ENCODE results near the gene OTOF. TPM values are rescaled to one million over a fixed set of nuclear protein-coding genes. Genes with fewer than 3 reads are reported as not detected.
"Not testable (repeated sequence)": the region's sequence is repeated elsewhere in the genome, so short reads cannot be mapped to it uniquely, and the experiment has no call there.

OTOF gene
- total RNA-seq, 6 experiments from 2014 or later: 0.06 to 0.12 TPM; not detected in 4

DNA sequence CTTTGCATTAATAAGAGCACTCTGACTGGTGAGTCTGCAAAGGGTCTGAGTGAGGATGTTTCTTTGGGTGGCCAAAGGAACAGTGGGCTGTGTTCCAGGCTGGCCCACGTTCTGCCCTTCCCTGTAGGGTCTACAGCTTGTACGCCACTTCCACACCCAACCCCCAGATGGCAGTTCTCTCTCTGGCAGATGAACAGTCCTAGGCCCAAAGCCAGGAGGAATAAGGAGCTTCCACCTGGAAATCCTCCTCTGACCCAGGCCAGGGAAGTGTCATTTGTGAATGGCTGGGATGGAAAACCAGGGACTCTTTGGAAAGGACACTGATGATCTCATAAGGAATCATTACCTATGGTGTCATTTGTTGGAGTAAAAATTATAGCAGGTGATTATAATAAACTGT lies 6.6 kb downstream of the OTOF start:
- no peaks in the 10 kb centered on the region for H3K27me3 ChIP-seq
- ATAC-seq: no peak
- intact Hi-C loops (cut with DNase I): no loop called here
- no peak for TF ChIP-seq POLR2A (IDR thresholded peaks at IDR 0.05)
- TF ChIP-seq, protein P1, sequence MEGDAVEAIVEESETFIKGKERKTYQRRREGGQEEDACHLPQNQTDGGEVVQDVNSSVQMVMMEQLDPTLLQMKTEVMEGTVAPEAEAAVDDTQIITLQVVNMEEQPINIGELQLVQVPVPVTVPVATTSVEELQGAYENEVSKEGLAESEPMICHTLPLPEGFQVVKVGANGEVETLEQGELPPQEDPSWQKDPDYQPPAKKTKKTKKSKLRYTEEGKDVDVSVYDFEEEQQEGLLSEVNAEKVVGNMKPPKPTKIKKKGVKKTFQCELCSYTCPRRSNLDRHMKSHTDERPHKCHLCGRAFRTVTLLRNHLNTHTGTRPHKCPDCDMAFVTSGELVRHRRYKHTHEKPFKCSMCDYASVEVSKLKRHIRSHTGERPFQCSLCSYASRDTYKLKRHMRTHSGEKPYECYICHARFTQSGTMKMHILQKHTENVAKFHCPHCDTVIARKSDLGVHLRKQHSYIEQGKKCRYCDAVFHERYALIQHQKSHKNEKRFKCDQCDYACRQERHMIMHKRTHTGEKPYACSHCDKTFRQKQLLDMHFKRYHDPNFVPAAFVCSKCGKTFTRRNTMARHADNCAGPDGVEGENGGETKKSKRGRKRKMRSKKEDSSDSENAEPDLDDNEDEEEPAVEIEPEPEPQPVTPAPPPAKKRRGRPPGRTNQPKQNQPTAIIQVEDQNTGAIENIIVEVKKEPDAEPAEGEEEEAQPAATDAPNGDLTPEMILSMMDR (IDR thresholded peaks at IDR 0.05): no peak
- no peak overlapping the region for H3K4me3 ChIP-seq
- H3K4me1 ChIP-seq: no peaks in the 10 kb centered on the region
- no peaks in the 10 kb centered on the region for H3K36me3 ChIP-seq
- H3K9me3 ChIP-seq: no peaks in the 10 kb centered on the region
- WGBS (ENCODE audit: insufficient coverage, low coverage, low lambda C conversion rate, missing lambda C conversion rate): no CpG with 5 or more reads among the region's 2 CpGs
- no peak for DNase-seq
- H3K27ac ChIP-seq: no peak overlapping the region

DNA sequence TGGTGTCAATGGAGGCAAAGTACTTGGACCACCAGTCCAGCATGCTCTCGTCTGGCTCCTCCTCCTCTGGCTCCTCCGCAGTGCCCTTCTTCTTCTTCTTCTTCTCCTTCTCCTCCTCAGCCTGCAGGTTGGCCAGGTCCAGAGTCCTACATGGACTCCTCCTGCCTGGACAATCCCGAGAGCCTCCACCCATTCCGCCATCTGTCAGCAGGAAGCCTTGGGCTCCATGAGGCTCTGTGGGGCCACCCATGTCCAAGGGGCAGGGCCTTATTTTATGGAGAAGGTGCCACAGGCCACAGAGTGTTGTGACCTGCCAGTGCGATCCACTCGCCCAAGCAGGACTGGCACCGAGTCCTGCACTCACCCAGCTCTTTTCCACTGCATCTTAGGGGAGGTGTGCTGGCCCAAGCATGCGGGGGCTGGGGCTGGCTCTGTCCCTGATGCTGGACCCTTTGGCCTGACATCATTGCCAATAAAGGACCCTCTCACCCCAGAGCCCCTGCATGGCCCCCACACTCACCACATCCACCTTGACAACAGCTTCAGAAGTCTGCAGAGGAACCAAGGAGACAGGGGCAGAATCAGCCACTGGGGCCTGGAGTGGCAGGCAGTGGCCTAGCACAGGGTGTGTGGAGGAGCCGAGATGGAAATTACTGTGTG lies 7.2 kb downstream of the OTOF start:
- Histone ChIP-seq H3K27ac (no peak overlapping the region), H3K4me3 (no peak overlapping the region), H3K27me3 (no peaks in the 10 kb centered on the region), H3K4me1 (no peaks in the 10 kb centered on the region), H3K36me3 (no peaks in the 10 kb centered on the region), H3K9me3 (no peaks in the 10 kb centered on the region)
- intact Hi-C loops (cut with DNase I): no loop called here
- ATAC-seq (no peak), DNase-seq (peak in 1 of 3 donors; percentile 32)
- no peak for TF ChIP-seq POLR2A (IDR thresholded peaks at IDR 0.05)
- TF ChIP-seq, protein P1 (IDR thresholded peaks at IDR 0.05): no peak
- 100% methylated on average over 5 of the region's 9 CpGs for WGBS (ENCODE audit: insufficient coverage, low coverage, low lambda C conversion rate, missing lambda C conversion rate)

DNA sequence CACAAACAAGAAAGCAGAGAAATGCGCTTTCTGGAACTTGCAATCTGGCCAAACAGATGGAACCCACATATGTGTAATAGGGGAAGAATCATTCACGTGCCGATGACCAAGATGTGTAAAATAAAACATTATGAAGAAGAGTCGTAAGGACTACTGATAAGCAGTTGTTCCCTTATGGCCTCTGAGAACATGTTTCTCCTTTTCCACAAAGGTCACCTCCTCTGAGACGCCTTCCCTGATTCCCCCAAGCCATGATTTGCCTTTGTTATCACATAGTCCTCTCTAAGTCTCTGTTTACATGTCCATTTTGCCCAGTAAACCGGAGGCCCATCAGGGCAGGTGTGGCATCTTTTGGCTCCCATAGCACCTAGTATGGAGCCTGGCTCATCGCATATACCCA lies 8.0 kb downstream of the OTOF start:
- ATAC-seq (no peak), DNase-seq (no peak)
- Histone ChIP-seq H3K36me3 (no peaks in the 10 kb centered on the region), H3K4me3 (no peak overlapping the region), H3K4me1 (no peaks in the 10 kb centered on the region), H3K9me3 (no peaks in the 10 kb centered on the region), H3K27me3 (no peaks in the 10 kb centered on the region), H3K27ac (no peak overlapping the region)
- TF ChIP-seq, protein P1 (IDR thresholded peaks at IDR 0.05): no peak
- no peak for TF ChIP-seq POLR2A (IDR thresholded peaks at IDR 0.05)
- WGBS (ENCODE audit: insufficient coverage, low coverage, low lambda C conversion rate, missing lambda C conversion rate): 85% methylated on average over 6 of the region's 7 CpGs
- intact Hi-C loops (cut with DNase I): no loop called here

DNA sequence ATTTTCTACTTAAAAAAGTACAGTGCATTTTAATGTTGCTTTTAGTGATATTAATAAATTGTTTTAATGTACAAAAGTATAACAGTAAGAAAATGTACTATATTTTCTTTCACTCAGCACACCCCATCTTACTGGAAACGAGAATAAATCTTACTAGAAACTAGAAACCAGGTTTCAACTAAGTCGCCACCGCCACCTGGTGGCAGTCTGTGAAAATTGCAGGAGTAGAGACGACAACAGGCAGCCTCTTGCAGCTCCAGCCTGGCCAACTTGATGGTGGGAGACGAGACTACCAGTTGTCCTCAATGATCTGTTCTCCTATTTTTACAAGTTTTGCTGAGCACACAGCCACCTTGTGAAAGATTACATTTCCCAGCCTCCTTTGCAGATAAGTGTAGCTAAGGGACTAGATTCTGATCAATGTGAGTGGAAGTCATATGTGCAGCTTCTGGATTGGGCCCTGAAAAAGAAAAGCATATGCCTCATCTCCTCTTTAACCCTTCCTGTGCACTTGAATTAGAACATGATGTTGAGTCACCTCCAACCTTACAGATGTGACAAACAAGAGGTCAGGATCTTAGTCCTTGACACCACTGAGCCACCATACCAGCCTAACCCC lies 8.7 kb downstream of the OTOF start:
- 19% methylated on average over 5 of the region's 5 CpGs for WGBS (ENCODE audit: insufficient coverage, low coverage, low lambda C conversion rate, missing lambda C conversion rate)
- H3K27ac ChIP-seq: no peak overlapping the region
- H3K9me3 ChIP-seq: no peaks in the 10 kb centered on the region
- ATAC-seq: peak in 3 of 4 donors; percentile 49 to 62 (median 52)
- no peak for TF ChIP-seq POLR2A (IDR thresholded peaks at IDR 0.05)
- TF ChIP-seq, protein P1 (IDR thresholded peaks at IDR 0.05): peak; percentile 45 to 75 (median 64)
- H3K4me3 ChIP-seq: no peak overlapping the region
- peak in 2 of 3 donors; percentile 55 to 64 for DNase-seq
- no peaks in the 10 kb centered on the region for H3K4me1 ChIP-seq
- H3K36me3 ChIP-seq: no peaks in the 10 kb centered on the region
- H3K27me3 ChIP-seq: no peaks in the 10 kb centered on the region
- intact Hi-C loops (cut with DNase I): no loop called here

DNA sequence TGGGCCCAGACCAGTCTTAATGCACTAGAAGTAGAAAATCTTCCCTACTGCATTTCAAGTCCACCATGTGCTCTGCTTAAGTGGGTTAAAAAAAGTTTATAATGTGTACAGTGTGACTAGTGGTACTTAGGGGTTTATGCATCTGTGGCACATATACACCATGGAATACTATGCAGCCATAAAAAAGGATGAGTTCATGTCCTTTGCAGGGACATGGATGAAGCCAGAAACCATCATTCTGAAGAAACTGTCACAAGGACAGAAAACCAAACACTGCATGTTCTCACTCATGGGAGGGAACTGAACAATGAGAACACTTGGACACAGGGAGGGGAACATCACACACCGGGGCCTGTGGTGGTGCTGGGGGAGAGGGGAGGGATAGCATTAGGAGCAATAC lies 9.4 kb downstream of the OTOF start:
- H3K4me3 ChIP-seq; H3K27ac ChIP-seq; H3K4me1 ChIP-seq; H3K9me3 ChIP-seq; ATAC-seq; H3K36me3 ChIP-seq; H3K27me3 ChIP-seq; intact Hi-C loops (cut with DNase I): not testable (repeated sequence)
- DNase-seq: peak in 1 of 3 donors; percentile 12
- 100% methylated on average over 1 of the region's 1 CpG for WGBS (ENCODE audit: insufficient coverage, low coverage, low lambda C conversion rate, missing lambda C conversion rate)
